DOHH2 (cell line): ENCODE measurements around the gene STRA6.

Source experiments
- H3F3A ChIP-seq: fragments of 200-600 bp; sonication (generic), shearing (Covaris generic); 2 replicates; pipeline ENCODE4 v1.6.0; 2016; ENCODE audit warnings: antibody characterized with exemption, mild to moderate bottlenecking; ENCODE audit not compliant: control insufficient read depth, insufficient read depth
- H3K27ac ChIP-seq: fragments of 200-600 bp; sonication (generic); 2 replicates; pipeline ENCODE4 v1.5.1; 2014; ENCODE audit warnings: low read depth, mild to moderate bottlenecking, low read length, moderate library complexity
- H3K27me3 ChIP-seq: fragments of 200-600 bp; sonication (generic); 2 replicates; pipeline ENCODE4 v1.6.1; 2014; ENCODE audit warnings: mild to moderate bottlenecking, low read length, mixed read lengths; ENCODE audit not compliant: control insufficient read depth
- H3K36me3 ChIP-seq: fragments of 200-600 bp; sonication (generic); 2 replicates; pipeline ENCODE4 v1.6.1; 2014; ENCODE audit warnings: mild to moderate bottlenecking, low read length, moderate library complexity, mixed read lengths; ENCODE audit not compliant: control insufficient read depth
- H3K4me1 ChIP-seq: fragments of 200-600 bp; sonication (generic); 2 replicates; pipeline ENCODE4 v1.6.1; 2014; ENCODE audit warnings: mild to moderate bottlenecking, low read length, mixed read lengths; ENCODE audit not compliant: control insufficient read depth
- H3K4me2 ChIP-seq: fragments of 200-600 bp; sonication (generic); 2 replicates; pipeline ENCODE4 v1.6.0; 2014; ENCODE audit warnings: mild to moderate bottlenecking, low read length, moderate library complexity
- H3K4me3 ChIP-seq: fragments of 200-600 bp; sonication (generic); 2 replicates; pipeline ENCODE4 v1.5.1; 2014; ENCODE audit warnings: mild to moderate bottlenecking, low read length, mixed read lengths
- H3K79me2 ChIP-seq: fragments of 200-600 bp; sonication (generic); 2 replicates; pipeline ENCODE4 v1.6.1; 2014; ENCODE audit warnings: mild to moderate bottlenecking, low read length, mixed read lengths; ENCODE audit not compliant: control insufficient read depth
- H3K9me2 ChIP-seq: fragments of 200-600 bp; sonication (generic); replicated peaks from 2 replicates; pipeline ENCODE4 v1.6.1; 2014; ENCODE audit warnings: mild to moderate bottlenecking, low read length, mixed read lengths; ENCODE audit not compliant: control insufficient read depth
- H3K9me3 ChIP-seq: fragments of 200-600 bp; sonication (generic); 2 replicates; pipeline ENCODE4 v1.6.1; 2014; ENCODE audit warnings: antibody characterized with exemption, low read length, mixed read lengths; ENCODE audit not compliant: control insufficient read depth, insufficient read depth
- H4K20me1 ChIP-seq: fragments of 200-600 bp; sonication (generic); 2 replicates; pipeline ENCODE4 v1.6.0; 2014; ENCODE audit warnings: low read depth, mild to moderate bottlenecking, antibody characterized with exemption, low read length, moderate library complexity; ENCODE audit not compliant: control insufficient read depth, insufficient read depth
- CTCF ChIP-seq: fragments of 200-600 bp; sonication (generic); IDR thresholded peaks from one replicate; pipeline ENCODE4 v1.5.1; 2014; ENCODE audit warnings: antibody characterized with exemption, mild to moderate bottlenecking, low read depth, low read length; ENCODE audit not compliant: poor library complexity, severe bottlenecking
- EZH2phosphoT487 ChIP-seq: fragments of 200-600 bp; sonication (generic); IDR thresholded peaks from 2 replicates; pipeline ENCODE4 v1.6.1; 2017; ENCODE audit warnings: borderline replicate concordance, mild to moderate bottlenecking, antibody characterized with exemption, low read length, moderate library complexity, mixed read lengths

Gene STRA6

GRCh38 chr15:74174958-74175253 is 27.7 kb downstream of the STRA6 start:
- H3K4me3 ChIP-seq = no peak overlapping the region
- no peaks in the 10 kb centered on the region for H3K79me2 ChIP-seq
- no peaks in the 10 kb centered on the region for H3K4me1 ChIP-seq
- no peak overlapping the region for H3K4me2 ChIP-seq
- H3F3A ChIP-seq = no peaks in the 10 kb centered on the region
- no peaks in the 10 kb centered on the region for H3K9me3 ChIP-seq
- no peaks in the 10 kb centered on the region for H3K36me3 ChIP-seq
- TF ChIP-seq EZH2phosphoT487 (no peak), CTCF (no peak)
- no peak overlapping the region for H3K27ac ChIP-seq
- H4K20me1 ChIP-seq = no peaks in the 10 kb centered on the region; the same call in 1 of the 2 replicates
- H3K27me3 ChIP-seq = no peaks in the 10 kb centered on the region
- no peaks in the 10 kb centered on the region for H3K9me2 ChIP-seq

GRCh38 chr15:74174219-74174957 is 28.2 kb downstream of the STRA6 start:
- Histone ChIP-seq H3K4me2 (no peak overlapping the region), H3K9me2 (no peaks in the 10 kb centered on the region), H3K79me2 (no peaks in the 10 kb centered on the region), H3K27me3 (no peaks in the 10 kb centered on the region), H3K4me1 (no peaks in the 10 kb centered on the region), H3K4me3 (no peak overlapping the region), H3K27ac (no peak overlapping the region), H3K9me3 (no peaks in the 10 kb centered on the region), H3K36me3 (no peaks in the 10 kb centered on the region), H4K20me1 (no peaks in the 10 kb centered on the region; the same call in 1 of the 2 replicates), H3F3A (no peaks in the 10 kb centered on the region)
- TF ChIP-seq EZH2phosphoT487 (no peak), CTCF (no peak)

- Histone ChIP-seq H4K20me1 (no peaks in the 10 kb centered on the region; the same call in 1 of the 2 replicates), H3F3A (no peaks in the 10 kb centered on the region), H3K4me3 (no peak within 1 kb of the TSS), H3K4me1 (no peaks in the 10 kb centered on the region), H3K79me2 (no peaks in the 10 kb centered on the region), H3K9me2 (no peaks in the 10 kb centered on the region), H3K27ac (no peak within 1 kb of the TSS), H3K27me3 (no peaks in the 10 kb centered on the region), H3K4me2 (no peak within 1 kb of the TSS), H3K9me3 (no peaks in the 10 kb centered on the region), H3K36me3 (no peaks in the 10 kb centered on the region)
- TF ChIP-seq CTCF (no peak), EZH2phosphoT487 (no peak)
These were observed 29.0 kb downstream of the STRA6 start, which contains the start of gene ISLR for GRCh38 chr15:74173380-74174218. Gene ISLR (plus strand): TSS chr15:74173710. CDS start chr15:74174859, 1,149 bp downstream.
